Activated CD8-positive, alpha-beta T cell treated with anti-CD3 and anti-CD28 coated beads for 36 hours (primary cell): Measurements from ENCODE around the gene PNPLA1. TPM values are rescaled to one million over a fixed set of nuclear protein-coding genes. Genes with fewer than 3 reads are reported as not detected.

ENCODE experiments used
- ATAC-seq: fragments of 200-7000 bp; cut with Tn5 transposase; one replicate; pipeline ENCODE4 v1.10.0; 2021; ENCODE audit warnings: mild to moderate bottlenecking, moderate library complexity
- CTCF ChIA-PET: fragments of 350-600 bp; sonication (Branson Sonifier 250); formaldehyde crosslinking; loops from one replicate; lab custom pipeline; 2021; ENCODE audit warnings: antibody characterized with exemption; lab: Charles Lee
- POLR2A ChIA-PET: fragments of 350-600 bp; sonication (Branson Sonifier 250); formaldehyde crosslinking; loops from one replicate; lab custom pipeline; 2021; ENCODE audit warnings: antibody characterized with exemption; lab: Charles Lee
- DNase-seq: peaks from one replicate; pipeline ENCODE4 v3.0.0-alpha.2; 2020
- H3K27ac Mint-ChIP-seq: one replicate; pipeline ENCODE4 v1.8.0; 2021; ENCODE audit warnings: mild to moderate bottlenecking, mixed read lengths
- H3K27me3 Mint-ChIP-seq: one replicate; pipeline ENCODE4 v1.8.0; 2021; ENCODE audit warnings: mixed read lengths
- H3K36me3 Mint-ChIP-seq: one replicate; pipeline ENCODE4 v1.8.0; 2021; ENCODE audit warnings: low read depth, mixed read lengths
- H3K4me1 Mint-ChIP-seq: one replicate; pipeline ENCODE4 v1.8.0; 2021; ENCODE audit warnings: low read depth, mixed read lengths
- H3K4me3 Mint-ChIP-seq: one replicate; pipeline ENCODE4 v1.8.0; 2021; ENCODE audit warnings: mild to moderate bottlenecking, moderate library complexity, mixed read lengths
- H3K9me3 Mint-ChIP-seq: one replicate; pipeline ENCODE4 v1.8.0; 2021; ENCODE audit warnings: mixed read lengths
- intact Hi-C: fragments of 100-400 bp; cut with micrococcal nuclease; formaldehyde crosslinking; loops from one replicate; pipeline ENCODE4 v1.10.0; 2022
- total RNA-seq, 2 experiments: library from RNA; stranded (reverse); gene quantifications; one replicate each; pipeline ENCODE4 v1.2.3, GENCODE V29; 2021
- TF ChIP-seq, protein P1 (sequence below): fragments of 200-600 bp; IDR thresholded peaks from one replicate; pipeline ENCODE4 v1.8.0; 2022; ENCODE audit warnings: antibody characterized with exemption, mild to moderate bottlenecking

Gene PNPLA1, protein sequence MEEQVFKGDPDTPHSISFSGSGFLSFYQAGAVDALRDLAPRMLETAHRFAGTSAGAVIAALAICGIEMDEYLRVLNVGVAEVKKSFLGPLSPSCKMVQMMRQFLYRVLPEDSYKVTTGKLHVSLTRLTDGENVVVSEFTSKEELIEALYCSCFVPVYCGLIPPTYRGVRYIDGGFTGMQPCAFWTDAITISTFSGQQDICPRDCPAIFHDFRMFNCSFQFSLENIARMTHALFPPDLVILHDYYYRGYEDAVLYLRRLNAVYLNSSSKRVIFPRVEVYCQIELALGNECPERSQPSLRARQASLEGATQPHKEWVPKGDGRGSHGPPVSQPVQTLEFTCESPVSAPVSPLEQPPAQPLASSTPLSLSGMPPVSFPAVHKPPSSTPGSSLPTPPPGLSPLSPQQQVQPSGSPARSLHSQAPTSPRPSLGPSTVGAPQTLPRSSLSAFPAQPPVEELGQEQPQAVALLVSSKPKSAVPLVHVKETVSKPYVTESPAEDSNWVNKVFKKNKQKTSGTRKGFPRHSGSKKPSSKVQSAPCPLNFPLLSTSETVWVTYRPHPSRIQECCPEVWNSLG
- total RNA-seq = not detected

DNA sequence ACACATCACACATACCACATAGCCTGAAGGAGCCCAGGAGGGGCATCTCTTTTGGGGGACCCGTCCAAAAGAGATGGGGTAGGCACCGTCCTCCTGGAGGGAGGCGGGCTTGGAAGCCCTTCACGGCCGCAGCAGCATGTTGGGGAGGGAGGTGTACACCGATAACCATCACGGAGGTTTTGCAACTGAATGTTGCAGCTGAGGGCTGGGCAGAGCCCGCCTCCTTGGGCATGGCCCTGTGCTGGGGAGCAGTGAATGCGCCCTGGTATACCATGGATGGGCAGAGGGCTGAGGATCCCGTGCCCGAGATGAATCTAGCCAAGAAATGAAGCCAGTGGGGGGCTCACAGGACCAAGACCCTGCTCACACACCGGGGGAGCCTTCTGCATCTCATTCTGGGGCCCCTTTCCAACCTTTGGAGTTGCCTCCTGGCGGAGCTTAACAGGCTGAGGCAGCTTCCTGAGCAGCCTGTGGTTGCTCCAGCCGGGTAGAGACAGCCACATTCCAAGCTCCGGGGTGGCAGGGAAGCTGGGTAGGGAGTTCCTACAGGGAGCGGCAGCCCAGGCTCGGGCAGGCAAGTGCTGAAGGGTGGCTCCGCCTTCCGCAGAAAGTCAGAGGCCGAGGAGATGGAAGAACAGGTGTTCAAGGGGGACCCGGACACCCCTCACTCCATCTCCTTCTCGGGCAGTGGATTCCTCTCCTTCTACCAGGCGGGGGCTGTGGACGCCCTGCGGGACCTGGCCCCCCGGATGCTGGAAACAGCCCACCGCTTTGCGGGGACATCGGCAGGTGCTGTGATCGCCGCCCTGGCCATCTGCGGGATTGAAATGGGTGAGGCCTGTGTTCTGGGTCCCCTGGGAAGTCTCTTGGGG is at the start of gene PNPLA1:
PNPLA1 (plus strand) TSS at position 227 of the 872 bp plus-strand sequence; CDS start at position 627, 400 bp downstream.
- peaks cover 8% of the 10 kb centered on the region for H3K27me3 Mint-ChIP-seq
- ChIA-PET POLR2A (no interaction called here), CTCF (no interaction called here)
- peaks cover 4% of the 10 kb centered on the region for H3K9me3 Mint-ChIP-seq
- no peak for ATAC-seq
- H3K27ac Mint-ChIP-seq = no peak within 1 kb of the TSS
- no peak within 1 kb of the TSS for H3K4me3 Mint-ChIP-seq
- no peak for DNase-seq
- intact Hi-C loops = no loop called here
- H3K36me3 Mint-ChIP-seq = no peaks in the 10 kb centered on the region
- H3K4me1 Mint-ChIP-seq = no peaks in the 10 kb centered on the region
- TF ChIP-seq, protein P1, sequence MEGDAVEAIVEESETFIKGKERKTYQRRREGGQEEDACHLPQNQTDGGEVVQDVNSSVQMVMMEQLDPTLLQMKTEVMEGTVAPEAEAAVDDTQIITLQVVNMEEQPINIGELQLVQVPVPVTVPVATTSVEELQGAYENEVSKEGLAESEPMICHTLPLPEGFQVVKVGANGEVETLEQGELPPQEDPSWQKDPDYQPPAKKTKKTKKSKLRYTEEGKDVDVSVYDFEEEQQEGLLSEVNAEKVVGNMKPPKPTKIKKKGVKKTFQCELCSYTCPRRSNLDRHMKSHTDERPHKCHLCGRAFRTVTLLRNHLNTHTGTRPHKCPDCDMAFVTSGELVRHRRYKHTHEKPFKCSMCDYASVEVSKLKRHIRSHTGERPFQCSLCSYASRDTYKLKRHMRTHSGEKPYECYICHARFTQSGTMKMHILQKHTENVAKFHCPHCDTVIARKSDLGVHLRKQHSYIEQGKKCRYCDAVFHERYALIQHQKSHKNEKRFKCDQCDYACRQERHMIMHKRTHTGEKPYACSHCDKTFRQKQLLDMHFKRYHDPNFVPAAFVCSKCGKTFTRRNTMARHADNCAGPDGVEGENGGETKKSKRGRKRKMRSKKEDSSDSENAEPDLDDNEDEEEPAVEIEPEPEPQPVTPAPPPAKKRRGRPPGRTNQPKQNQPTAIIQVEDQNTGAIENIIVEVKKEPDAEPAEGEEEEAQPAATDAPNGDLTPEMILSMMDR = no peak

DNA sequence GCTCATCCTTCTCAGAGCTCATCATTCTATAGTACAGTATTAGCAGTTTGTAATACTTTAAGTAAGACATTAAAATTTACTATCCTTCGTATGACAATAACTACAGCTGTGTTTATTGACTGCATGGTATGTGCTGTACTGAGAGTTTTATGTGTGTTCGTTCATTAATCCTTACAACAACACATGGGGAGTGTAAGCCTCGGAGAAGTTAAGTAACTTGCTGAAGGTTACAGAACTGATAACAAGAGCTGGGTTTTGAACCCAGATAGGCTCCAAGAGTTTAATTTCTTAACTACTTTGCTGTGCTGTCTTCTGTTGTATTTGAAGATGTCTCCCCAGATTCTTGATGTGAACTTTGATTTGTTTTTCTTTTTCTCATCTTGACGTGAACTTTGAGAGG is 49.6 kb upstream of the PNPLA1 start:
- DNase-seq = no peak
- no peaks in the 10 kb centered on the region for H3K9me3 Mint-ChIP-seq
- no peaks in the 10 kb centered on the region for H3K27me3 Mint-ChIP-seq
- TF ChIP-seq, protein P1 = no peak
- H3K36me3 Mint-ChIP-seq = peaks cover 15% of the 10 kb centered on the region
- no peak overlapping the region for H3K4me3 Mint-ChIP-seq
- no peaks in the 10 kb centered on the region for H3K4me1 Mint-ChIP-seq
- ChIA-PET CTCF (no interaction called here), POLR2A (no interaction called here)
- no peak for ATAC-seq
- no peak overlapping the region for H3K27ac Mint-ChIP-seq
- intact Hi-C loops = no loop called here

DNA sequence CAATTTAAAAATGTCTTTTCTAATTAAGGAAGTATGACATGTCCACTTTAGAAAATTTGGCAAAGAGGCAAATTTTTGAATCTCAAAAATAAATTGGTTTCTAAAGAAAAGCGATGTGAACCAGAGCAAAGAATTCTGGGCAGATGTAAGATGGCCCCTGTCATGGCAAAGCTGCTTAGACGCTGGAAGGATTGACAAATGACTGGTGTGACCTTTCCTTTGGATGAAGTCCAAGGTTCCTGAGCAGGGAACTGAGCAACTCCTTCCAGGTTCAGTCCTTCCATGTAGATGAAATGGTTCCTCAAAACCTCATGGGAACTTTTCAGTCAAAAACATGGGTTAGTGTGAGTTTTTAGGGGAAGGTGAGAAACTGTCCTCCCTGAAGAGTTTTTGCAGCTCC is 48.2 kb upstream of the PNPLA1 start:
- no peak overlapping the region for H3K4me3 Mint-ChIP-seq
- peaks cover 8% of the 10 kb centered on the region for H3K36me3 Mint-ChIP-seq
- H3K9me3 Mint-ChIP-seq = no peaks in the 10 kb centered on the region
- POLR2A ChIA-PET = interaction anchor here (1.2 kb wide), 1 partner anchor 358 kb away, joined by 4 read pairs; no protein-coding TSS in a partner anchor
- DNase-seq (no peak), ATAC-seq (no peak)
- H3K4me1 Mint-ChIP-seq = no peaks in the 10 kb centered on the region
- TF ChIP-seq, protein P1 = no peak
- no peak overlapping the region for H3K27ac Mint-ChIP-seq
- intact Hi-C loops = no loop called here
- no peaks in the 10 kb centered on the region for H3K27me3 Mint-ChIP-seq
- CTCF ChIA-PET = no interaction called here

DNA sequence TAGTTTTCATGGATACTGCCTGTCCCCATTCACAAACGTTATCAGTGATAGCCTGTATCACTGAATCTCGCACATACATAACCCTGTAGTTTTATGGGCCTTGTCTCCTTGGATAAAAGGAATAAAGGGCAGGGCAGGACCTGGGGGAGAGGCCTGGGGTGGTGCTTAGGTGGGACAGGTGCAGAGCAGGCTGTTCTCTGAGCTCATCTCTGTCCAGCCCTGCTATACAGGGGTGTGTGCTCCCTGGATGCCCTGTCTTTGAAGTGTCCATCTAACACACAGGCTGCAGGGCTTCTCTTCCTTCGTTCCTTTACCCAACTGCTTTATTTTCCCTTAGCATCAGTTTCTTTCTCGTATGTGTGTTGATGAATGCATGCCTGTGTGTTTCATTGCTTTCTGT is 46.9 kb upstream of the PNPLA1 start:
- intact Hi-C loops = no loop called here
- DNase-seq (no peak), ATAC-seq (no peak)
- peaks cover 6% of the 10 kb centered on the region for H3K36me3 Mint-ChIP-seq
- no peaks in the 10 kb centered on the region for H3K4me1 Mint-ChIP-seq
- no peak overlapping the region for H3K4me3 Mint-ChIP-seq
- ChIA-PET CTCF (no interaction called here), POLR2A (interaction anchor here (1.2 kb wide), 1 partner anchor 357 kb away, joined by 4 read pairs; no protein-coding TSS in a partner anchor)
- H3K27me3 Mint-ChIP-seq = no peaks in the 10 kb centered on the region
- H3K9me3 Mint-ChIP-seq = no peaks in the 10 kb centered on the region
- H3K27ac Mint-ChIP-seq = no peak overlapping the region
- TF ChIP-seq, protein P1 = no peak
